ENCODE measurements around the gene C22orf23.
"Not testable (repeated sequence)": the region's sequence is repeated elsewhere in the genome, so short reads cannot be mapped to it uniquely, and the experiment has no call there.

Gene C22orf23

GRCh38 chr22:37981282-37982011 lies 28.0 kb upstream of the C22orf23 start:
- Histone ChIP-seq H3K79me1 (ENCODE audit: low read length) (no peaks in the 10 kb centered on the region), H3K14ac (ENCODE audit: low read length) (no peak overlapping the region), H4K91ac (ENCODE audit: low read depth, low read length) (no peak overlapping the region), H3K4me1 (ENCODE audit: control insufficient read depth in 1 of 2, insufficient read depth in 2 of 2, low read length in 2 of 2) (peaks cover 7 to 10% of the 10 kb centered on the region in 2 experiments), H2AK5ac (ENCODE audit: low read length) (no peak overlapping the region), H4K12ac (ENCODE audit: low read depth, low read length) (no peak overlapping the region), H3K9me3 (ENCODE audit: insufficient read depth, low read depth, low read length) (peaks cover 4% of the 10 kb centered on the region), H3K27me3 (ENCODE audit: insufficient read depth, low read length) (peaks cover 23% of the 10 kb centered on the region), H3K79me2 (ENCODE audit: control insufficient read depth, insufficient read depth, low read length, poor library complexity) (no peaks in the 10 kb centered on the region), H2BK12ac (ENCODE audit: low read length) (no peak overlapping the region), H3K4me3 (ENCODE audit: low read depth, low read length) (no peak overlapping the region), H2AFZ (ENCODE audit: insufficient read depth, low read length, poor library complexity) (no peak overlapping the region), H3K18ac (ENCODE audit: low read length) (no peak overlapping the region), H3K4me2 (ENCODE audit: low read length) (no peak overlapping the region), H3K27ac (ENCODE audit: low read depth, low read length) (no peak overlapping the region), H4K8ac (ENCODE audit: low read depth, low read length) (no peak overlapping the region), H3K9ac (ENCODE audit: low read length) (no peak overlapping the region), H2BK5ac (ENCODE audit: low read depth, low read length, poor library complexity) (no peak overlapping the region), H3K36me3 (ENCODE audit: control insufficient read depth in 1 of 2, insufficient read depth in 2 of 2, low read length in 2 of 2) (no peaks in the 10 kb centered on the region), H3K4ac (ENCODE audit: low read depth, low read length) (no peak overlapping the region), H3K23ac (ENCODE audit: low read length) (no peak overlapping the region), H2BK120ac (ENCODE audit: insufficient read depth, low read length, poor library complexity) (no peak overlapping the region)
- WGBS (ENCODE audit: extremely low coverage, insufficient coverage, insufficient read length): no CpG with 5 or more reads among the region's 6 CpGs
- DNase-seq: no peak

- no peak overlapping the region for H2AK5ac ChIP-seq (ENCODE audit: low read length)
- no peak overlapping the region for H3K4me3 ChIP-seq (ENCODE audit: low read depth, low read length)
- no peak overlapping the region for H3K14ac ChIP-seq (ENCODE audit: low read length)
- H3K36me3 ChIP-seq (ENCODE audit: control insufficient read depth in 1 of 2, insufficient read depth in 2 of 2, low read length in 2 of 2): no peaks in the 10 kb centered on the region
- no peak overlapping the region for H2BK5ac ChIP-seq (ENCODE audit: low read depth, low read length, poor library complexity)
- H3K9me3 ChIP-seq (ENCODE audit: insufficient read depth, low read depth, low read length): peaks cover 2% of the 10 kb centered on the region
- H3K23ac ChIP-seq (ENCODE audit: low read length): no peak overlapping the region
- H4K8ac ChIP-seq (ENCODE audit: low read depth, low read length): no peak overlapping the region
- no peak for DNase-seq
- no peak overlapping the region for H3K9ac ChIP-seq (ENCODE audit: low read length)
- no peak overlapping the region for H3K27ac ChIP-seq (ENCODE audit: low read depth, low read length)
- H3K18ac ChIP-seq (ENCODE audit: low read length): no peak overlapping the region
- H4K12ac ChIP-seq (ENCODE audit: low read depth, low read length): no peak overlapping the region
- H3K4me1 ChIP-seq (ENCODE audit: control insufficient read depth in 1 of 2, insufficient read depth in 2 of 2, low read length in 2 of 2): peaks cover 7 to 10% of the 10 kb centered on the region in 2 experiments
- no peak overlapping the region for H3K4me2 ChIP-seq (ENCODE audit: low read length)
- H3K4ac ChIP-seq (ENCODE audit: low read depth, low read length): no peak overlapping the region
- H2BK120ac ChIP-seq (ENCODE audit: insufficient read depth, low read length, poor library complexity): no peak overlapping the region
- no peak overlapping the region for H4K91ac ChIP-seq (ENCODE audit: low read depth, low read length)
- no peak overlapping the region for H2AFZ ChIP-seq (ENCODE audit: insufficient read depth, low read length, poor library complexity)
- H3K79me2 ChIP-seq (ENCODE audit: control insufficient read depth, insufficient read depth, low read length, poor library complexity): no peaks in the 10 kb centered on the region
- no peak overlapping the region for H2BK12ac ChIP-seq (ENCODE audit: low read length)
- no CpG with 5 or more reads among the region's 8 CpGs for whole genome bisulfite sequencing (ENCODE audit: extremely low coverage, insufficient coverage, insufficient read length)
- peaks cover 20% of the 10 kb centered on the region for H3K27me3 ChIP-seq (ENCODE audit: insufficient read depth, low read length)
- no peaks in the 10 kb centered on the region for H3K79me1 ChIP-seq (ENCODE audit: low read length)
These were observed 26.4 kb upstream of the C22orf23 start for GRCh38 chr22:37979782-37980181.

GRCh38 chr22:37976547-37976946 lies 23.1 kb upstream of the C22orf23 start:
- no peaks in the 10 kb centered on the region for H3K79me1 ChIP-seq (ENCODE audit: low read length)
- no peak overlapping the region for H4K91ac ChIP-seq (ENCODE audit: low read depth, low read length)
- H3K4ac ChIP-seq (ENCODE audit: low read depth, low read length): no peak overlapping the region
- H3K9me3 ChIP-seq (ENCODE audit: insufficient read depth, low read depth, low read length): no peaks in the 10 kb centered on the region
- H4K12ac ChIP-seq (ENCODE audit: low read depth, low read length): no peak overlapping the region
- no peaks in the 10 kb centered on the region for H3K4me1 ChIP-seq (ENCODE audit: control insufficient read depth in 1 of 2, insufficient read depth in 2 of 2, low read length in 2 of 2)
- H3K18ac ChIP-seq (ENCODE audit: low read length): no peak overlapping the region
- no CpG with 5 or more reads among the region's 4 CpGs for WGBS (ENCODE audit: extremely low coverage, insufficient coverage, insufficient read length)
- H3K4me3 ChIP-seq (ENCODE audit: low read depth, low read length): no peak overlapping the region
- H3K36me3 ChIP-seq (ENCODE audit: control insufficient read depth in 1 of 2, insufficient read depth in 2 of 2, low read length in 2 of 2): peaks cover 0 to 2% of the 10 kb centered on the region in 2 experiments
- H2BK5ac ChIP-seq (ENCODE audit: low read depth, low read length, poor library complexity): no peak overlapping the region
- no peak overlapping the region for H3K14ac ChIP-seq (ENCODE audit: low read length)
- no peak overlapping the region for H3K23ac ChIP-seq (ENCODE audit: low read length)
- H4K8ac ChIP-seq (ENCODE audit: low read depth, low read length): no peak overlapping the region
- H2AK5ac ChIP-seq (ENCODE audit: low read length): no peak overlapping the region
- DNase-seq: no peak
- no peaks in the 10 kb centered on the region for H3K79me2 ChIP-seq (ENCODE audit: control insufficient read depth, insufficient read depth, low read length, poor library complexity)
- no peak overlapping the region for H2AFZ ChIP-seq (ENCODE audit: insufficient read depth, low read length, poor library complexity)
- H3K27me3 ChIP-seq (ENCODE audit: insufficient read depth, low read length): no peaks in the 10 kb centered on the region
- H3K27ac ChIP-seq (ENCODE audit: low read depth, low read length): no peak overlapping the region
- no peak overlapping the region for H3K9ac ChIP-seq (ENCODE audit: low read length)
- H3K4me2 ChIP-seq (ENCODE audit: low read length): no peak overlapping the region
- no peak overlapping the region for H2BK120ac ChIP-seq (ENCODE audit: insufficient read depth, low read length, poor library complexity)
- no peak overlapping the region for H2BK12ac ChIP-seq (ENCODE audit: low read length)

- H3K18ac ChIP-seq (ENCODE audit: low read length); H3K79me2 ChIP-seq (ENCODE audit: control insufficient read depth, insufficient read depth, low read length, poor library complexity); H3K79me1 ChIP-seq (ENCODE audit: low read length); H3K4me1 ChIP-seq (ENCODE audit: control insufficient read depth in 1 of 2, insufficient read depth in 2 of 2, low read length in 2 of 2); H2AFZ ChIP-seq (ENCODE audit: insufficient read depth, low read length, poor library complexity); H3K36me3 ChIP-seq (ENCODE audit: control insufficient read depth in 1 of 2, insufficient read depth in 2 of 2, low read length in 2 of 2); H4K91ac ChIP-seq (ENCODE audit: low read depth, low read length); H4K12ac ChIP-seq (ENCODE audit: low read depth, low read length); H2AK5ac ChIP-seq (ENCODE audit: low read length); H3K27me3 ChIP-seq (ENCODE audit: insufficient read depth, low read length); H2BK5ac ChIP-seq (ENCODE audit: low read depth, low read length, poor library complexity); H3K9ac ChIP-seq (ENCODE audit: low read length); H3K27ac ChIP-seq (ENCODE audit: low read depth, low read length); H2BK12ac ChIP-seq (ENCODE audit: low read length); DNase-seq; H3K4me3 ChIP-seq (ENCODE audit: low read depth, low read length); H3K4me2 ChIP-seq (ENCODE audit: low read length); H4K8ac ChIP-seq (ENCODE audit: low read depth, low read length); H3K14ac ChIP-seq (ENCODE audit: low read length); H3K23ac ChIP-seq (ENCODE audit: low read length); H2BK120ac ChIP-seq (ENCODE audit: insufficient read depth, low read length, poor library complexity); H3K9me3 ChIP-seq (ENCODE audit: insufficient read depth, low read depth, low read length); H3K4ac ChIP-seq (ENCODE audit: low read depth, low read length): not testable (repeated sequence)
- no CpG with 5 or more reads among the region's 8 CpGs for WGBS (ENCODE audit: extremely low coverage, insufficient coverage, insufficient read length)
These were observed 22.6 kb upstream of the C22orf23 start for GRCh38 chr22:37976022-37976421.
